ENCODE results near the gene SST. TPM values are rescaled to one million over a fixed set of nuclear protein-coding genes. Genes with fewer than 3 reads are reported as not detected.
A peak's percentile ranks its signal among the peaks of the same experiment; 100 is the strongest.

The SST gene
- total and polyA plus RNA-seq, 2 of the 13 experiments (the other 11 are each of a cell fraction or from before 2014, with no cell fraction given) = not detected

GRCh38 chr3:187719628-187720336 is 49.6 kb upstream of the SST start (continued):
- TF ChIP-seq, protein P1, sequence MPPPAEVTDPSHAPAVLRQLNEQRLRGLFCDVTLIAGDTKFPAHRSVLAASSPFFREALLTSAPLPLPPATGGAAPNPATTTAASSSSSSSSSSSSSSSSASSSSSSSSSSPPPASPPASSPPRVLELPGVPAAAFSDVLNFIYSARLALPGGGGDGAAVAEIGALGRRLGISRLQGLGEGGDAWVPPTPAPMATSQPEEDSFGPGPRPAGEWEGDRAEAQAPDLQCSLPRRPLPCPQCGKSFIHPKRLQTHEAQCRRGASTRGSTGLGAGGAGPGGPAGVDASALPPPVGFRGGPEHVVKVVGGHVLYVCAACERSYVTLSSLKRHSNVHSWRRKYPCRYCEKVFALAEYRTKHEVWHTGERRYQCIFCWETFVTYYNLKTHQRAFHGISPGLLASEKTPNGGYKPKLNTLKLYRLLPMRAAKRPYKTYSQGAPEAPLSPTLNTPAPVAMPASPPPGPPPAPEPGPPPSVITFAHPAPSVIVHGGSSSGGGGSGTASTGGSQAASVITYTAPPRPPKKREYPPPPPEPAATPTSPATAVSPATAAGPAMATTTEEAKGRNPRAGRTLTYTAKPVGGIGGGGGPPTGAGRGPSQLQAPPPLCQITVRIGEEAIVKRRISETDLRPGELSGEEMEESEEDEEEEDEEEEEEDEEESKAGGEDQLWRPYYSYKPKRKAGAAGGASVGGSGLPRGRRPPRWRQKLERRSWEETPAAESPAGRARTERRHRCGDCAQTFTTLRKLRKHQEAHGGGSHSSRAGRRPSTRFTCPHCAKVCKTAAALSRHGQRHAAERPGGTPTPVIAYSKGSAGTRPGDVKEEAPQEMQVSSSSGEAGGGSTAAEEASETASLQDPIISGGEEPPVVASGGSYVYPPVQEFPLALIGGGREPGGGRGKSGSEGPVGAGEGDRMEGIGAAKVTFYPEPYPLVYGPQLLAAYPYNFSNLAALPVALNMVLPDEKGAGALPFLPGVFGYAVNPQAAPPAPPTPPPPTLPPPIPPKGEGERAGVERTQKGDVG (CRISPR knock-in tag; IDR thresholded peaks at IDR 0.05; ENCODE audit: borderline replicate concordance) = no peak; the same call in 1 of the 2 replicates
- TF ChIP-seq ZNF563 (CRISPR knock-in tag; IDR thresholded peaks at IDR 0.05) (peak; percentile 47; the same call in 1 of the 2 replicates), ZNF496 (CRISPR knock-in tag; IDR thresholded peaks at IDR 0.05; ENCODE audit: insufficient replicate concordance) (no peak), ZNF101 (CRISPR knock-in tag; IDR thresholded peaks at IDR 0.05; ENCODE audit: borderline replicate concordance, low read depth) (no peak), ZNF512 (CRISPR knock-in tag; IDR thresholded peaks at IDR 0.05) (no peak), ZFP62 (CRISPR knock-in tag; IDR thresholded peaks at IDR 0.05) (no peak), HDAC1 (CRISPR knock-in tag; IDR thresholded peaks at IDR 0.05) (peak; percentile 63), PATZ1 (CRISPR knock-in tag; IDR thresholded peaks at IDR 0.05) (peak; percentile 85), THAP11 (CRISPR knock-in tag; IDR thresholded peaks at IDR 0.05) (peak; percentile 47; the same call in 1 of the 2 replicates), ATF7 (IDR thresholded peaks at IDR 0.05) (no peak), ATF7 (CRISPR knock-in tag; IDR thresholded peaks at IDR 0.05) (no peak), ZFX (CRISPR knock-in tag; IDR thresholded peaks at IDR 0.05; ENCODE audit: low read depth) (peak; percentile 70; the same call in 1 of the 2 replicates), HIC2 (CRISPR knock-in tag; IDR thresholded peaks at IDR 0.05; ENCODE audit: low read depth) (peak; percentile 89), FIP1L1 (IDR thresholded peaks at IDR 0.05; ENCODE audit: borderline replicate concordance, insufficient read depth, low read depth, low read length) (no peak), HNRNPUL1 (IDR thresholded peaks at IDR 0.05; ENCODE audit: low read depth, low read length) (no peak), GRHL1 (CRISPR knock-in tag; conservative IDR thresholded peaks at IDR 0.05) (no peak), ZNF121 (CRISPR knock-in tag; IDR thresholded peaks at IDR 0.05) (no peak), ZNF382 (CRISPR knock-in tag; IDR thresholded peaks at IDR 0.05; ENCODE audit: borderline replicate concordance) (no peak)

All from HepG2 (cell line).